GM19035 (cell line): ENCODE results near the gene SLX4IP.
A peak's percentile ranks its signal among the peaks of the same experiment; 100 is the strongest.

Experiments used
- ATAC-seq: cut with Tn5 transposase; IDR thresholded peaks from one replicate; pipeline ENCODE4 v1.9.1; 2021; ENCODE audit not compliant: unreplicated experiment

Gene SLX4IP

DNA sequence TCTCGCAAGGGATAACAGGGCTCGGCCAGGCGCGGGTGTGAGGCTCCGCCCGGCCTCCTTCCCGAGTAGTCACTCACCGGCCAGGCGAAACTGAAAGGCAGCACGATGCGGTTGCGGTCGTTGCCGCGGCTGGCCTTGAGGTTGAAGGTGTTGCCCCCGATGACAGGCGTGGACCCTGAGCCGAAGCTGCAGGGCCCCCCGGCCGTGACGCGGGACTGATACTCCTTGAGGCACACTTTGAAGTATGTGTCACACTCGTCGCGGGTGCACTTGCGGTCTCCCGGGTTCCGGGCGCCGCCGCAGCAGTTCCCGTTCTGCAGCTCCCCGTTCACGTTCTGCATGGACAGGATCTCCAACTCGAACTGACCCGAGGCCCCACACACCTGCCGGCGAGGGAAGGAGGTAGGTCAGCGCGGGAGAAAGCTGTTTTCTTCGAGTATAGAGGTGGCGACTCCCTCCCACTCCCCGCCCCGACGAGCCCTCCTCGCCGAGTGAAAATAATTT is 237.6 kb downstream of the SLX4IP start:
- no peak for ATAC-seq

DNA sequence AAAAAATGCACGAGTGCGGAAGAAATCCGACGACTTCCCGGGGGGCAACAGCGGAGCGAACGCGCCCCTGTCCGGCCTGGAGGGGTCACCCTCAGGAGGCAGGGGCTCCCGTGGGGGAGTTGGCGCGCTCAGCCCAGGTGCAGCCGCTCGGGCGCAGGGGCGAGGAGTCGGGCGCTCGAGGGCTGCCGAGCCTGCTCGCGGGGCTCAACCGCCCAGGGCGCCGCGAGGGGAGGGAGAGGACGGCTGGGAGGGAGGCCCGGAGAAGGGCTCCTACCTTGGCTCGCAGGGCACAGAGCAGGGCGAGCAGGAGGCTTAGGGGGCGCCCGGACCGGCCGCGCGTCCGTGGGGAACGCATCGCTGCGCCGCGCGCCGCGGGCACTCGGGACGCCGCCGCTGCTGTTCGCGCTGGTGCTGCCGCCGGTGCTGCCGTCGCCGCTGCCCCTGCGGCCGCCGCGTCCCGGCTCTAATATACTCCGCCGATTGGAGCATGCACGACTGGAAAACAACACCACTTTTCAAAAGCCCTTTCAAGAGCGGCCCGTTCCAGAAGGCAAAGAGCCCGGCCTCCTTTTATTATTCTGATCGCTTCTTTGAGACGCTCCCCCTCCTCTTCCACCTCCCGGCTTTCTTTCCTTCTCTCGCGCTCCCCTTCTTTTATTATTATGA is 238.2 kb downstream of the SLX4IP start:
- no peak for ATAC-seq

DNA sequence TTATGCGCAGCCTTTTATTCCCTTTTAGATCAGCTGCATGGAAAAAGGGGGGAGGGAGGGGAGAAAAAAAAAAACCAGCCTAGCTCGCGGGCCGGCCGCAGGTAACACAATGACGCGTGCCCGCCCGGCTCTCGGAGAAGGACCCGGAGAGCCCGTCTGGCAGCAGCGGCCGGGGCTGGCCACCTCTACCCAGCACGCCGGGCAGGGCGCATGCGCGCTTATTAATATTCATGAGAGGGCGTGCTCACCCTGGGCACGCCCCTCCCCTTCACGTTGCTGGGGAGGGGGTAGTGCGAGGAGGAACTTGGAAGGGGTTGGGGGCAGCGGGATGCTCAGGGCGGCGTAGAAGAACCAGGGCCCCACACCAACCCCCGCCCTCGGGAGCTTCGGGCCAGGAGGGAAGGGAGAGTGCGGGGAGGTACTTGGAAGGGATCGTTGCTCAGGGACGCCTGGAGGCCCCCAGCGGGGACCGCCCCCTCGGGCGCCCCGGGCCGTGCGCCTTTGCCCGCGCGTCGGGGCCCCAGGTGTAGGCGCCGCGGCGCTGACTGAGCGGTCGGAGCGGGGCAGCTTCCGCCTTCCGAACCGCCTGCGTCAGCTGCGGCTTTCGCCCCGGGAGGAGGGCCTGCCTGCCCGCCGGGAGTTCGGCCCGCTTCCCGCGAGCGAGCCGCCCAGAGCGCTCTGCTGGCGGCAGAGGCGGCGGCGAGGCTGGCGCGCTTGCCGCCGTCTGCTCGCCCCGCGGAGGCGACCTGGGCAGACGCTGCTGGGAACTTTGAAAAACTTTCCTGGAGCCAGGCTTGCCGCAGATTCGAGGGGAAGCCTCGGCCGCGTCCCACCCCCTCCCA is 239.0 kb downstream of the SLX4IP start, which contains the start of gene JAG1:
JAG1 (minus strand) TSS at position 158 of the 842 bp plus-strand sequence. CDS start 469 bp downstream, outside the sequence.
- peak; percentile 63 for ATAC-seq

DNA sequence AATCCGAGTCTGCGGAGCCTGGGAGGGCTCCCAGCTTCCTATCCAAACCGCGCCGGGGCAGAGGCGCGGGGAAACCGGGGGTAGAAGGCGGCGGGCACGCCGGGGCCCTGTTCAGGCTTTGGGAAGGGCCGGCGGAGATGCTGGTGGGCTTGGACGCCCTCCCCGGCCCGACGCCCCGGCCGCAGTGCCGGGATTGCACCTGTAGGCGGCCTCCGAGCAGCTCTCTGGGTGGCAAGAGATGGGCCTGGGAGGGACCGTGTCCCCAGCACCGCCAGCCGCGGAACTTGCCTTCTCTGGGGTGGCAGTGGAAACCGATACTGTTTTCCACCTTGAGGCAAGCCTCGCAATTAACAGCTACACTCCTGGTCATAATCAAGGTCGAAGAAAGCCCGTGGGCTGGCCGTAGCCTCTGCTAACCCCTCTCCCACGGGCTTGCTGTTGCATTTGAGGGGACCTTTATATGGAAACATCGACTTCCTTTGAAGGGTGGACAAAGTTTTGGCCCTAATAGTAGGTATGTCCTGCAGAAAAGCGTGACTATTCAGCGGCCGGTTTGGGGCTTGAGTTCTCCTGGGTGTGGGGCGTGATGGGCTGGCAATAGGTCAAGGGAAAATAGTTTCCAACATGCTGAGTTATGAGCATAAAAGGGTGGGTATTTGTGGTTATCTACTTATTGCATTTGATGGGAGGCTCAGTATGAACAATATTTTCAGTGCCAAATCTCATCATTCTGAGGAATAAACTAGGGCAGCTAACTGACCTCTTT is 239.8 kb downstream of the SLX4IP start:
- peak; percentile 43 for ATAC-seq

DNA sequence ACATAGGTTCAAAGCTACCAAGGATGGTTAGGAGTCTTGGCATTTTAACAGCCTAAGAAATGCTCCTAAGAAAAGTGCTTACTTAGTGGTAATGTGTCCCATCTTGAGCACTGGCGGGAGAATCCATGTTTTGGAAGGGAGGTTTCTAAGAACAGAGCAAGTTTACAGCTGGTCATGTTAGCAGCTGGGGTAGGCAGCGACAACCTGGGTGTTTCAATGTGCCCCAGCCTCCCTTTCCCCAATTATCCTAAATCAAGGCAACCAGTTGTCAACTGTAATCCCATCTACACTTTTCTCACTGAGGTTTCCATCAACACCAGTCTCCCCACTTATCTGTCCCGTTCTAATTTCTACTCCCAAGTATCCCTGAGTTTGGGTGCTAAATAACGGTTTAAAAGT is 240.3 kb downstream of the SLX4IP start:
- ATAC-seq: no peak

DNA sequence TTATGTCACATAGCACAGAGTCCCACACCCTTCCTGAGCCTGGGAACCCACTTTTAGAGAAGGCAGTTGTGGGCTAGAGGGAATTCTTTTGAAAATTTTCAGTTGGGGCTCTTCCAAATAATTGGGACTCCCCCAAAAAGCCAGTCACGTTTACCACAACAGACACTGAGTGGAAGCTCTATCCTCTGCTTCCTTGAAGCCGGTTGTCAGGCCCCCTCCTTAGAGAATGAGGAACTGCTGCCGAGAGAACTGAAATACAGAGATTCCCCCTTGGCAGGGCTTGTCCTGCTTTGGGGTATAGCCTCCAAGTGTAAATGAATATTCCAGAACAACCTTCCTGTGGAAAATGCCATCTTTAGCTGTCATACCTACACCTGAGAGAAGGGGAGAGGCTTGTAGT is 241.4 kb downstream of the SLX4IP start:
- ATAC-seq: no peak
